ENCODE data around the gene RNU2-1. TPM values are rescaled to one million over a fixed set of nuclear protein-coding genes. Genes with fewer than 3 reads are reported as not detected.
A peak's percentile ranks its signal among the peaks of the same experiment; 100 is the strongest.

RNU2-1 gene
- total and polyA plus RNA-seq, 8 donors: not detected

DNA sequence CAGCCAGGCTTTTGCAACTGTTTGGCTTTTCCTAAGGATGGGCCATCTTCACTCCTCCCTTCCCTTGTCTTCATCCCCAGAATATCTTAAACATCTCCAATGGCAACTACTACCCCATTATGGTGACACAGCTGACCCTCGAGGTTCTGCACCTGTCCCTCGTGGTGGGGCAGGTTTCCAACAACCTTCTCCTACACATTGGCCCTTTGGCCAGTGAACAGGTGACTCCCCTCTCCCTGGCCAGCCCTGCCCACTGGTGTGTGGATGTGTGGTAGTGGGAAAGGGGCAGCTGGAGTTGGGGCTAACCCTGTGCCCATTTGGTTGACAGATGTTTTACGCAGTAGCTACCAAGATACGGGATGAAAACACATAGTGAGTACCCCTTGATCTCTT is 17.4 kb downstream of the RNU2-1 start:
- no peak for DNase-seq
- H3K27ac ChIP-seq: no peak overlapping the region
- TF ChIP-seq POLR2AphosphoS5 (IDR thresholded peaks at IDR 0.05): no peak
- TF ChIP-seq EP300 (IDR thresholded peaks at IDR 0.05): no peak
- no peak for TF ChIP-seq POLR2A (IDR thresholded peaks at IDR 0.05)
- no peak for TF ChIP-seq CTCF (IDR thresholded peaks at IDR 0.05)
- H3K27me3 ChIP-seq: no peaks in the 10 kb centered on the region
- peaks cover 7 to 49% (median 37%) of the 10 kb centered on the region in 4 donors for H3K36me3 ChIP-seq
- peaks cover 9 to 24% (median 21%) of the 10 kb centered on the region in 4 donors for H3K4me1 ChIP-seq
- intact Hi-C loops (cut with DNase I; ENCODE audit: low total_unique reads): loop anchor here (10.0 kb wide), 1 partner anchor 112 kb away; no protein-coding TSS in a partner anchor
- no peak overlapping the region for H3K4me3 ChIP-seq
- WGBS, 5 donors: 83 to 94% (median 91%) methylated on average over 4 of the region's 4 CpGs
- H3K9me3 ChIP-seq: no peaks in the 10 kb centered on the region

GRCh38 chr17:43215341-43215740 is 18.4 kb downstream of the RNU2-1 start:
- no peak for TF ChIP-seq POLR2AphosphoS5 (IDR thresholded peaks at IDR 0.05)
- no peak for TF ChIP-seq EP300 (IDR thresholded peaks at IDR 0.05)
- TF ChIP-seq CTCF (IDR thresholded peaks at IDR 0.05): no peak
- TF ChIP-seq POLR2A (IDR thresholded peaks at IDR 0.05): no peak
- Histone ChIP-seq H3K9me3 (no peaks in the 10 kb centered on the region), H3K4me3 (no peak overlapping the region), H3K4me1 (peaks cover 17 to 34% (median 29%) of the 10 kb centered on the region in 4 donors), H3K27ac (no peak overlapping the region), H3K27me3 (no peaks in the 10 kb centered on the region), H3K36me3 (peaks cover 7 to 45% (median 39%) of the 10 kb centered on the region in 4 donors)
- 91 to 96% (median 94%) methylated on average over 3 of the region's 3 CpGs for WGBS, 5 donors
- intact Hi-C loops (cut with DNase I; ENCODE audit: low total_unique reads): loop anchor here (10.0 kb wide), 1 partner anchor 111 kb away; no protein-coding TSS in a partner anchor
- DNase-seq: no peak

DNA sequence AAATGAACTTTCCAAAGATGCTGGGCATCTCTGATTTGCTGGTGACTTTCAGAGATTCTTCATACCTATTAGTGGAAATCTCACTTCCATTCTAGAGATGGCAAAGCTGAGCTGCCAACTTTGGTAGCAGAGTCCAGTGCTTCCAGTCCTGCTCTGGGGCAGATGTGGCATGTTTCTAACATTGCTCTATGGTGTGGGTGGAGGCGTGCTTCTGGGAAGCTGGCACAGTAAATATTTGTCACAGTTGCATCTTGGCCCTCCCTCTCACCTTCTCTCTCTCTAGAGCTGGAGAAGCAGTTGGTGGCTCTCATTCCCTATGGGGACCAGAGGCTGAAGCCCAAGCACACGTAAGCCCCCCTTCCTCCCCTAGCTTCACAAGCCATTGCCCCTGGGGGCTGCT is 20.2 kb downstream of the RNU2-1 start:
- H3K4me1 ChIP-seq: peaks cover 17 to 35% (median 29%) of the 10 kb centered on the region in 4 donors
- no peaks in the 10 kb centered on the region for H3K9me3 ChIP-seq

More for the DNA sequence above, 20.2 kb downstream of the RNU2-1 start:
- peak overlapping the region in 3 of 5 donors; percentile 1 to 91 (median 90) for H3K27ac ChIP-seq
- peaks cover 11 to 57% (median 52%) of the 10 kb centered on the region in 4 donors for H3K36me3 ChIP-seq
- TF ChIP-seq POLR2AphosphoS5 (IDR thresholded peaks at IDR 0.05) (no peak), CTCF (IDR thresholded peaks at IDR 0.05) (no peak), EP300 (IDR thresholded peaks at IDR 0.05) (no peak), POLR2A (IDR thresholded peaks at IDR 0.05) (no peak)
- no peaks in the 10 kb centered on the region for H3K27me3 ChIP-seq
- H3K4me3 ChIP-seq: peak overlapping the region in 1 of 4 donors; percentile 61
- peak in 1 of 2 donors; percentile 29 for DNase-seq
- WGBS, 5 donors: 53 to 82% (median 70%) methylated on average over 2 of the region's 2 CpGs
- intact Hi-C loops (cut with DNase I; ENCODE audit: low total_unique reads): loop anchor here (10.0 kb wide), 1 partner anchor 109 kb away; no protein-coding TSS in a partner anchor

Measured in stomach (tissue), 9 donors.